ENCODE results near the gene SEPTIN12.

DNA sequence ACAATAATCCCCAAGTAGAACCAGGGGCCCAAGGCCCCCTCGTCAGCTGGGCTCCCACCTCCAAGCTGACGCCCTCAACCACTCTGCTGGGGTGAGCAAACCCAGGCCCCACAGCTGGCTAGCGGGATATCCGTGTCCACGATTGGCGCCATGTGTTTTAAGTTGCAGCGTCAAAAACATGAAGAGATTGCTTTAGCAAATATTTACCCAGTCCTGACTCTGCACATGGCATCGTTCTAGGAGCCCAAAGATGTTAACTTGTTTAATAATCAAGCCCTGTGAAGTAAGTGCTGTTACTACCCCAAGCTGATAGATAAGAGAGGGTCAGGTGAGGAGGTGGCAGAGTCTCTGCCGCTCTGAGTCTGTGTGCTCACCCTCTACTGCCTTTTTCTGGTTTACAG is 344 bp upstream of the SEPTIN12 start:
- TF ChIP-seq, protein P1, sequence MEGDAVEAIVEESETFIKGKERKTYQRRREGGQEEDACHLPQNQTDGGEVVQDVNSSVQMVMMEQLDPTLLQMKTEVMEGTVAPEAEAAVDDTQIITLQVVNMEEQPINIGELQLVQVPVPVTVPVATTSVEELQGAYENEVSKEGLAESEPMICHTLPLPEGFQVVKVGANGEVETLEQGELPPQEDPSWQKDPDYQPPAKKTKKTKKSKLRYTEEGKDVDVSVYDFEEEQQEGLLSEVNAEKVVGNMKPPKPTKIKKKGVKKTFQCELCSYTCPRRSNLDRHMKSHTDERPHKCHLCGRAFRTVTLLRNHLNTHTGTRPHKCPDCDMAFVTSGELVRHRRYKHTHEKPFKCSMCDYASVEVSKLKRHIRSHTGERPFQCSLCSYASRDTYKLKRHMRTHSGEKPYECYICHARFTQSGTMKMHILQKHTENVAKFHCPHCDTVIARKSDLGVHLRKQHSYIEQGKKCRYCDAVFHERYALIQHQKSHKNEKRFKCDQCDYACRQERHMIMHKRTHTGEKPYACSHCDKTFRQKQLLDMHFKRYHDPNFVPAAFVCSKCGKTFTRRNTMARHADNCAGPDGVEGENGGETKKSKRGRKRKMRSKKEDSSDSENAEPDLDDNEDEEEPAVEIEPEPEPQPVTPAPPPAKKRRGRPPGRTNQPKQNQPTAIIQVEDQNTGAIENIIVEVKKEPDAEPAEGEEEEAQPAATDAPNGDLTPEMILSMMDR (IDR thresholded peaks at IDR 0.05), result no peak
- TF ChIP-seq POLR2A (IDR thresholded peaks at IDR 0.05), result no peak

All from esophagus squamous epithelium (tissue), 4 donors.